Measurements from ENCODE around the gene LRRC28.

The LRRC28 gene

GRCh38 chr15:99250857-99251841 is at the start of gene LRRC28:
TSS of gene LRRC28 (plus strand) at chr15:99251481. CDS start at chr15:99255958, 4,477 bp downstream.
- Mint-ChIP-seq H3K4me3 (peak within 1 kb of the TSS; percentile 85), H3K9me3 (no peaks in the 10 kb centered on the region), H3K27me3 (no peaks in the 10 kb centered on the region), H3K36me3 (ENCODE audit: low read depth) (no peaks in the 10 kb centered on the region), H3K27ac (peak within 1 kb of the TSS; percentile 89), H3K4me1 (ENCODE audit: low read depth) (peaks cover 19% of the 10 kb centered on the region)
- intact Hi-C loops (cut with micrococcal nuclease), result loop anchor here (5.0 kb wide), 2 partner anchors 599 to 1289 kb away; partner anchors contain the start of gene ARRDC4

GRCh38 chr15:99202176-99202552 is 49.1 kb upstream of the LRRC28 start:
- no peaks in the 10 kb centered on the region for H3K9me3 Mint-ChIP-seq
- intact Hi-C loops (cut with micrococcal nuclease), result no loop called here
- H3K27ac Mint-ChIP-seq, result no peak overlapping the region
- no peaks in the 10 kb centered on the region for H3K4me1 Mint-ChIP-seq (ENCODE audit: low read depth)
- no peaks in the 10 kb centered on the region for H3K27me3 Mint-ChIP-seq
- H3K36me3 Mint-ChIP-seq (ENCODE audit: low read depth), result peaks cover 9% of the 10 kb centered on the region
- H3K4me3 Mint-ChIP-seq, result no peak overlapping the region

- Mint-ChIP-seq H3K27ac (no peak overlapping the region), H3K4me3 (no peak overlapping the region), H3K36me3 (ENCODE audit: low read depth) (no peaks in the 10 kb centered on the region), H3K27me3 (no peaks in the 10 kb centered on the region), H3K4me1 (ENCODE audit: low read depth) (no peaks in the 10 kb centered on the region), H3K9me3 (no peaks in the 10 kb centered on the region)
- intact Hi-C loops (cut with micrococcal nuclease), result no loop called here
Measured at GRCh38 chr15:99207672-99208071, 43.6 kb upstream of the LRRC28 start.

- H3K36me3 Mint-ChIP-seq (ENCODE audit: low read depth), result no peaks in the 10 kb centered on the region
- H3K27ac Mint-ChIP-seq, result no peak overlapping the region
- H3K9me3 Mint-ChIP-seq, result no peaks in the 10 kb centered on the region
- H3K27me3 Mint-ChIP-seq, result no peaks in the 10 kb centered on the region
- intact Hi-C loops (cut with micrococcal nuclease), result no loop called here
- no peak overlapping the region for H3K4me3 Mint-ChIP-seq
- no peaks in the 10 kb centered on the region for H3K4me1 Mint-ChIP-seq (ENCODE audit: low read depth)
Measured at GRCh38 chr15:99209326-99209725, 42.0 kb upstream of the LRRC28 start.

GRCh38 chr15:99210334-99210733 is 40.9 kb upstream of the LRRC28 start:
- no peaks in the 10 kb centered on the region for H3K4me1 Mint-ChIP-seq (ENCODE audit: low read depth)
- H3K9me3 Mint-ChIP-seq, result no peaks in the 10 kb centered on the region
- peaks cover 5% of the 10 kb centered on the region for H3K36me3 Mint-ChIP-seq (ENCODE audit: low read depth)
- intact Hi-C loops (cut with micrococcal nuclease), result loop anchor here (5.0 kb wide), 1 partner anchor 768 kb away; no protein-coding TSS in a partner anchor
- no peak overlapping the region for H3K27ac Mint-ChIP-seq
- H3K4me3 Mint-ChIP-seq, result no peak overlapping the region
- no peaks in the 10 kb centered on the region for H3K27me3 Mint-ChIP-seq

- intact Hi-C loops (cut with micrococcal nuclease), result loop anchor here (5.0 kb wide), 1 partner anchor 770 kb away; no protein-coding TSS in a partner anchor
- H3K27me3 Mint-ChIP-seq, result no peaks in the 10 kb centered on the region
Measured at GRCh38 chr15:99211926-99212325, 39.4 kb upstream of the LRRC28 start.

GRCh38 chr15:99212406-99212805 is 38.9 kb upstream of the LRRC28 start:
- intact Hi-C loops (cut with micrococcal nuclease), result loop anchor here (5.0 kb wide), 1 partner anchor 770 kb away; no protein-coding TSS in a partner anchor

More at GRCh38 chr15:99211926-99212325, 39.4 kb upstream of the LRRC28 start:
- Mint-ChIP-seq H3K4me1 (ENCODE audit: low read depth) (no peaks in the 10 kb centered on the region), H3K36me3 (ENCODE audit: low read depth) (peaks cover 7% of the 10 kb centered on the region), H3K27ac (no peak overlapping the region), H3K4me3 (no peak overlapping the region), H3K9me3 (no peaks in the 10 kb centered on the region)

GRCh38 chr15:99213187-99213811 is 38.0 kb upstream of the LRRC28 start:
- Mint-ChIP-seq H3K4me3 (no peak overlapping the region), H3K36me3 (ENCODE audit: low read depth) (peaks cover 17% of the 10 kb centered on the region), H3K27ac (no peak overlapping the region), H3K9me3 (no peaks in the 10 kb centered on the region), H3K4me1 (ENCODE audit: low read depth) (no peaks in the 10 kb centered on the region), H3K27me3 (no peaks in the 10 kb centered on the region)
- intact Hi-C loops (cut with micrococcal nuclease), result loop anchor here (1.0 to 5.0 kb wide), 2 partner anchors 113 to 771 kb away; no protein-coding TSS in a partner anchor

More at GRCh38 chr15:99212406-99212805, 38.9 kb upstream of the LRRC28 start:
- H3K4me1 Mint-ChIP-seq (ENCODE audit: low read depth), result no peaks in the 10 kb centered on the region
- H3K4me3 Mint-ChIP-seq, result no peak overlapping the region
- H3K36me3 Mint-ChIP-seq (ENCODE audit: low read depth), result peaks cover 8% of the 10 kb centered on the region
- no peaks in the 10 kb centered on the region for H3K9me3 Mint-ChIP-seq
- no peaks in the 10 kb centered on the region for H3K27me3 Mint-ChIP-seq
- H3K27ac Mint-ChIP-seq, result no peak overlapping the region

GRCh38 chr15:99224372-99225214 is 26.7 kb upstream of the LRRC28 start:
- peaks cover 35% of the 10 kb centered on the region for H3K36me3 Mint-ChIP-seq (ENCODE audit: low read depth)
- H3K4me3 Mint-ChIP-seq, result no peak overlapping the region
- intact Hi-C loops (cut with micrococcal nuclease), result no loop called here
- no peak overlapping the region for H3K27ac Mint-ChIP-seq
- H3K9me3 Mint-ChIP-seq, result no peaks in the 10 kb centered on the region
- no peaks in the 10 kb centered on the region for H3K27me3 Mint-ChIP-seq
- no peaks in the 10 kb centered on the region for H3K4me1 Mint-ChIP-seq (ENCODE audit: low read depth)

- H3K27ac Mint-ChIP-seq, result no peak overlapping the region
- H3K27me3 Mint-ChIP-seq, result no peaks in the 10 kb centered on the region
- H3K4me3 Mint-ChIP-seq, result no peak overlapping the region
- intact Hi-C loops (cut with micrococcal nuclease), result no loop called here
- no peaks in the 10 kb centered on the region for H3K4me1 Mint-ChIP-seq (ENCODE audit: low read depth)
- peaks cover 24% of the 10 kb centered on the region for H3K36me3 Mint-ChIP-seq (ENCODE audit: low read depth)
- H3K9me3 Mint-ChIP-seq, result no peaks in the 10 kb centered on the region
Measured at GRCh38 chr15:99226802-99227201, 24.5 kb upstream of the LRRC28 start.

- Mint-ChIP-seq H3K36me3 (ENCODE audit: low read depth) (peaks cover 18% of the 10 kb centered on the region), H3K27ac (no peak overlapping the region), H3K9me3 (no peaks in the 10 kb centered on the region), H3K27me3 (no peaks in the 10 kb centered on the region), H3K4me1 (ENCODE audit: low read depth) (no peaks in the 10 kb centered on the region), H3K4me3 (no peak overlapping the region)
- intact Hi-C loops (cut with micrococcal nuclease), result no loop called here
Measured at GRCh38 chr15:99228120-99228770, 23.0 kb upstream of the LRRC28 start.

GRCh38 chr15:99230867-99231266 is 20.4 kb upstream of the LRRC28 start:
- intact Hi-C loops (cut with micrococcal nuclease), result no loop called here
- Mint-ChIP-seq H3K4me3 (no peak overlapping the region), H3K27me3 (no peaks in the 10 kb centered on the region), H3K9me3 (no peaks in the 10 kb centered on the region), H3K36me3 (ENCODE audit: low read depth) (peaks cover 12% of the 10 kb centered on the region), H3K4me1 (ENCODE audit: low read depth) (no peaks in the 10 kb centered on the region), H3K27ac (no peak overlapping the region)

- intact Hi-C loops (cut with micrococcal nuclease), result no loop called here
- no peak overlapping the region for H3K27ac Mint-ChIP-seq
- no peaks in the 10 kb centered on the region for H3K4me1 Mint-ChIP-seq (ENCODE audit: low read depth)
- H3K9me3 Mint-ChIP-seq, result no peaks in the 10 kb centered on the region
- no peak overlapping the region for H3K4me3 Mint-ChIP-seq
- H3K36me3 Mint-ChIP-seq (ENCODE audit: low read depth), result peaks cover 4% of the 10 kb centered on the region
- H3K27me3 Mint-ChIP-seq, result no peaks in the 10 kb centered on the region
Measured at GRCh38 chr15:99232740-99233139, 18.5 kb upstream of the LRRC28 start.

Data from dendritic cell treated with granulocyte-macrophage colony-stimulating factor and Interleukin-4, amounts not matched to agents 40 ng/mL and 50 ng/mL, for 4 days (primary cell).